Osteocyte (in vitro differentiated cells): Measurements from ENCODE around the gene PDE6A. TPM values are rescaled to one million over a fixed set of nuclear protein-coding genes. Genes with fewer than 3 reads are reported as not detected.

Source experiments
- DNase-seq: peaks from one replicate; pipeline ENCODE4 v3.0.0; 2021; ENCODE audit warnings: mixed read lengths; ENCODE audit not compliant: unreplicated experiment; ENCODE audit errors: extremely low spot score
- H3K27ac Mint-ChIP-seq: one replicate; pipeline ENCODE4 v1.8.0; 2021; ENCODE audit warnings: mild to moderate bottlenecking, mixed read lengths; ENCODE audit not compliant: unreplicated experiment
- H3K27me3 Mint-ChIP-seq: one replicate; pipeline ENCODE4 v1.8.0; 2021; ENCODE audit warnings: mixed read lengths; ENCODE audit not compliant: unreplicated experiment
- H3K36me3 Mint-ChIP-seq: one replicate; pipeline ENCODE4 v1.8.0; 2021; ENCODE audit warnings: mixed read lengths; ENCODE audit not compliant: unreplicated experiment
- H3K4me1 Mint-ChIP-seq: one replicate; pipeline ENCODE4 v1.8.0; 2021; ENCODE audit warnings: mixed read lengths; ENCODE audit not compliant: unreplicated experiment
- H3K4me3 Mint-ChIP-seq: one replicate; pipeline ENCODE4 v1.8.0; 2021; ENCODE audit warnings: mild to moderate bottlenecking, moderate library complexity, mixed read lengths; ENCODE audit not compliant: unreplicated experiment
- H3K9me3 Mint-ChIP-seq: one replicate; pipeline ENCODE4 v1.8.0; 2021; ENCODE audit warnings: mixed read lengths; ENCODE audit not compliant: unreplicated experiment
- CTCF ChIP-seq: fragments of 200-600 bp; sonication (generic); IDR thresholded peaks from 2 replicates; pipeline ENCODE4 v1.5.0; 2021; ENCODE audit warnings: antibody characterized with exemption, mild to moderate bottlenecking, moderate library complexity
- total RNA-seq: library from RNA; stranded (reverse); gene quantifications from 2 replicates; pipeline ENCODE4 v1.2.1, GENCODE V29; 2021

PDE6A gene
- total RNA-seq, 1 donor from 2014 or later, result not detected

- Mint-ChIP-seq H3K4me1 (peaks cover 6% of the 10 kb centered on the region), H3K4me3 (no peak overlapping the region), H3K27me3 (no peaks in the 10 kb centered on the region), H3K27ac (no peak overlapping the region), H3K9me3 (no peaks in the 10 kb centered on the region), H3K36me3 (no peaks in the 10 kb centered on the region)
- TF ChIP-seq CTCF, result no peak
- DNase-seq, result no peak
These were observed 133.1 kb downstream of the PDE6A start for GRCh38 chr5:149811453-149811852.

DNA sequence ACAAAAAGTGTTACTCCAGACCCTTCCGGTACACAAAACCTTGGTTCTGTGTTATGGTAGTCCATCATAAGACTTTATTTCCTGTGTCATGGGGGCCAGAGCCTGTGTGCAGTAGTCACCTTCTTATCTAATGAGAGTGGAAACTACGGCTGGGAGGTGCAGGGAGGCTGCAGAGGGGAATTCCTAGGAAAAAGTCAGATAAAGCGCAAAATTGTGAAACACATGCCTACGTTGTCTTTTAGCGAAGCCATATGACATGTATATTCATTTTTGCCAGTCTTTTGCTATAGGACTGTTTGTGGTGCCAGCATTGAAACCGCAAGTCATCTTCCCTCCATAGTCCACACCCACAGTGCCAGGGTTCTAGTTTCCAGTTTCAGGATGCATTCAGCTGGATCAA, 133.7 kb downstream of the PDE6A start:
- Mint-ChIP-seq H3K9me3 (no peaks in the 10 kb centered on the region), H3K4me1 (peaks cover 12% of the 10 kb centered on the region), H3K36me3 (no peaks in the 10 kb centered on the region), H3K27me3 (no peaks in the 10 kb centered on the region), H3K4me3 (no peak overlapping the region), H3K27ac (no peak overlapping the region)
- no peak for TF ChIP-seq CTCF
- no peak for DNase-seq

GRCh38 chr5:149809931-149810691, 134.5 kb downstream of the PDE6A start:
- Mint-ChIP-seq H3K4me1 (peaks cover 18% of the 10 kb centered on the region), H3K27ac (no peak overlapping the region), H3K9me3 (no peaks in the 10 kb centered on the region), H3K4me3 (no peak overlapping the region), H3K27me3 (no peaks in the 10 kb centered on the region), H3K36me3 (no peaks in the 10 kb centered on the region)
- no peak for TF ChIP-seq CTCF
- DNase-seq, result no peak

- Mint-ChIP-seq H3K27ac (peak overlapping the region; percentile 10), H3K9me3 (no peaks in the 10 kb centered on the region), H3K27me3 (no peaks in the 10 kb centered on the region), H3K36me3 (no peaks in the 10 kb centered on the region), H3K4me3 (no peak overlapping the region), H3K4me1 (peaks cover 34% of the 10 kb centered on the region)
- no peak for DNase-seq
- TF ChIP-seq CTCF, result no peak
These were observed 136.2 kb downstream of the PDE6A start for GRCh38 chr5:149808264-149808982.

Other genes with a start within 250 kb of the PDE6A start
- gene PPARGC1B, start 214.5 kb downstream of the PDE6A start, total RNA-seq, result 2.5 and 3.3 TPM in 2 replicates
- 39.7 and 41.8 TPM in 2 replicates for gene SLC26A2, start 16.0 kb upstream of the PDE6A start, total RNA-seq
- 5.6 and 5.9 TPM in 2 replicates for gene TIGD6, start 55.9 kb upstream of the PDE6A start, total RNA-seq
- gene HMGXB3, start 55.9 kb upstream of the PDE6A start, total RNA-seq, result 54.6 and 58.6 TPM in 2 replicates
- gene CSF1R, start 141.8 kb upstream of the PDE6A start, total RNA-seq, result 1.1 and 1.2 TPM in 2 replicates
- gene PDGFRB, start 211.1 kb upstream of the PDE6A start, total RNA-seq, result 1,093 and 1,131 TPM in 2 replicates
- gene CDX1, start 222.0 kb upstream of the PDE6A start, total RNA-seq, result 0.71 and 1.0 TPM in 2 replicates
- gene SLC6A7, start 245.3 kb upstream of the PDE6A start, total RNA-seq, result not detected in 2 replicates